ENCODE measurements around the gene MGLL. TPM values are rescaled to one million over a fixed set of nuclear protein-coding genes. Genes with fewer than 3 reads are reported as not detected.

The MGLL gene
- total RNA-seq, 1 experiment from 2014 or later, result 0.94 TPM

- Mint-ChIP-seq H3K27me3 (ENCODE audit: low read depth) (no peaks in the 10 kb centered on the region), H3K4me3 (no peak overlapping the region), H3K9me3 (no peaks in the 10 kb centered on the region), H3K27ac (no peak overlapping the region), H3K36me3 (no peaks in the 10 kb centered on the region), H3K4me1 (no peaks in the 10 kb centered on the region; the same call in 1 of the 2 replicates)
- ATAC-seq (peak; percentile 47), DNase-seq (ENCODE audit: low spot score) (no peak)
- CTCF ChIA-PET, result interaction anchor here (1.6 to 2.1 kb wide), 3 partner anchors 10 to 55 kb away, joined by 4 to 7 read pairs (median 5); no protein-coding TSS in a partner anchor
- TF ChIP-seq ELF4 (CRISPR knock-in tag; IDR thresholded peaks at IDR 0.05; ENCODE audit: low read depth) (no peak), PRRX2 (CRISPR knock-in tag; IDR thresholded peaks at IDR 0.05) (no peak)
- POLR2A ChIA-PET, result no interaction called here
Measured at GRCh38 chr3:127749787-127750225, 72.5 kb downstream of the MGLL start.

- no peaks in the 10 kb centered on the region for H3K36me3 Mint-ChIP-seq
- H3K9me3 Mint-ChIP-seq, result no peaks in the 10 kb centered on the region
- ATAC-seq (no peak), DNase-seq (ENCODE audit: low spot score) (no peak)
- H3K27ac Mint-ChIP-seq, result no peak overlapping the region
- H3K4me1 Mint-ChIP-seq, result no peaks in the 10 kb centered on the region; the same call in 1 of the 2 replicates
- no peak overlapping the region for H3K4me3 Mint-ChIP-seq
- CTCF ChIA-PET, result interaction anchor here (1.0 to 1.7 kb wide), 3 partner anchors 10 to 42 kb away, joined by 4 to 7 read pairs (median 4); no protein-coding TSS in a partner anchor
- TF ChIP-seq ZNF416 (CRISPR knock-in tag; IDR thresholded peaks at IDR 0.05) (no peak), ZNF671 (CRISPR knock-in tag; IDR thresholded peaks at IDR 0.05) (no peak), MXD4 (CRISPR knock-in tag; IDR thresholded peaks at IDR 0.05; ENCODE audit: borderline replicate concordance) (no peak), PRDM15 (CRISPR knock-in tag; IDR thresholded peaks at IDR 0.05) (no peak), STAT6 (CRISPR knock-in tag; conservative IDR thresholded peaks at IDR 0.05; ENCODE audit: low read depth) (no peak)
- POLR2A ChIA-PET, result no interaction called here
- H3K27me3 Mint-ChIP-seq (ENCODE audit: low read depth), result no peaks in the 10 kb centered on the region
Measured at GRCh38 chr3:127749361-127749760, 73.0 kb downstream of the MGLL start.

GRCh38 chr3:127748754-127749327, 73.5 kb downstream of the MGLL start:
- CTCF ChIA-PET, result interaction anchor here (1.0 to 1.7 kb wide), 3 partner anchors 19 to 69 kb away, joined by 4 to 7 read pairs (median 4); no protein-coding TSS in a partner anchor
- no peak for TF ChIP-seq ATF1 (CRISPR knock-in tag; IDR thresholded peaks at IDR 0.05)
- no peak for TF ChIP-seq ZBTB21 (CRISPR knock-in tag; IDR thresholded peaks at IDR 0.05; ENCODE audit: borderline replicate concordance)
- TF ChIP-seq ZNF138 (CRISPR knock-in tag; conservative IDR thresholded peaks at IDR 0.05), result no peak
- no peak for TF ChIP-seq PRDM15 (CRISPR knock-in tag; IDR thresholded peaks at IDR 0.05)
- no peak for TF ChIP-seq SOX15 (CRISPR knock-in tag; IDR thresholded peaks at IDR 0.05)
- TF ChIP-seq IRF2 (CRISPR knock-in tag; IDR thresholded peaks at IDR 0.05; ENCODE audit: borderline replicate concordance, low read depth), result no peak
- TF ChIP-seq ZMAT4 (CRISPR knock-in tag; IDR thresholded peaks at IDR 0.05), result no peak
- TF ChIP-seq ZNF263 (CRISPR knock-in tag; IDR thresholded peaks at IDR 0.05; ENCODE audit: low read depth), result no peak
- TF ChIP-seq FOXP1 (CRISPR knock-in tag; IDR thresholded peaks at IDR 0.05; ENCODE audit: borderline replicate concordance), result no peak
- TF ChIP-seq ZNF423 (CRISPR knock-in tag; IDR thresholded peaks at IDR 0.05), result no peak
- TF ChIP-seq NR2C2 (CRISPR knock-in tag; IDR thresholded peaks at IDR 0.05), result no peak
- TF ChIP-seq PRRX2 (CRISPR knock-in tag; IDR thresholded peaks at IDR 0.05), result no peak
- no peak for TF ChIP-seq HMGA2 (CRISPR knock-in tag; IDR thresholded peaks at IDR 0.05)
- no peak for TF ChIP-seq IRF1 (CRISPR knock-in tag; IDR thresholded peaks at IDR 0.05)
- no peak for TF ChIP-seq TEAD4 (CRISPR knock-in tag; IDR thresholded peaks at IDR 0.05)
- TF ChIP-seq OVOL2 (CRISPR knock-in tag; IDR thresholded peaks at IDR 0.05; ENCODE audit: borderline replicate concordance), result no peak

More at GRCh38 chr3:127748754-127749327, 73.5 kb downstream of the MGLL start:
- H3K27ac Mint-ChIP-seq, result no peak overlapping the region
- no peaks in the 10 kb centered on the region for H3K9me3 Mint-ChIP-seq
- no peaks in the 10 kb centered on the region for H3K27me3 Mint-ChIP-seq (ENCODE audit: low read depth)
- no peaks in the 10 kb centered on the region; the same call in 1 of the 2 replicates for H3K4me1 Mint-ChIP-seq
- no peak for ATAC-seq
- no peaks in the 10 kb centered on the region for H3K36me3 Mint-ChIP-seq
- POLR2A ChIA-PET, result no interaction called here
- H3K4me3 Mint-ChIP-seq, result no peak overlapping the region
- no peak for DNase-seq (ENCODE audit: low spot score)
